ENCODE measurements around the gene PRDM15.

PRDM15 gene

DNA sequence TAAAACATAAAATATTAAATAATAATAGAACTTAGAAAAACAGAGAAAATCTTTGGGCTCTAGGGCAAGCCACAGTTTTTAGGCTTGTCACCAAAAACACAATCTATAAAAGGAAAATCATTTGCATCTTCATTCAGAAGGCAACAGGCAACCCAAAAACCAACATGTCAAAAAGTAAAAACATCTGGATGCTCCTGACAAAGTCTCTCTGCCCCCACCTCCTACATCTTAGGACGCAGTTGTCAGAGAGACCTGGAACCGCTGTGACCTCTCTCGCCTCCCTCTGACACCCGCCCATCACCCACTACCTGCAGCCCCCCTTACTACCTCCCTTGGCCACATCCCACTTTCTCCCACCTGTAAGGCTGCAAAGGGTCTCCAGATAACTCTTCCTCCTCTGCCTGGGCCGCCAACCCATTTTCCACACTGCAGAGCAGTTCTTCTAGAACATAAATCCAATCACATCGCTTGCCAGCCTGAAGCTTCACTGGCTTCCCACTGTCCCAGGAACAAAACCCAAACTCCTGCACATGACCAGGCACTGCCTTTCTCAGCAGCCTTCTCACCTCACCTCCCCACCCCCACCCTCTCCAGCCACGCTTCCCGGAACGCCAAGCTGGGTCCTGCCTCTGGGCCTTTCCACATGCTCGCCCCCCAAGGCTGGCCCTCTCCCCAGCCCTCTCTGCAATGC lies 14.7 kb downstream of the PRDM15 start:
- DNase-seq (ENCODE audit: low spot score): no peak

DNA sequence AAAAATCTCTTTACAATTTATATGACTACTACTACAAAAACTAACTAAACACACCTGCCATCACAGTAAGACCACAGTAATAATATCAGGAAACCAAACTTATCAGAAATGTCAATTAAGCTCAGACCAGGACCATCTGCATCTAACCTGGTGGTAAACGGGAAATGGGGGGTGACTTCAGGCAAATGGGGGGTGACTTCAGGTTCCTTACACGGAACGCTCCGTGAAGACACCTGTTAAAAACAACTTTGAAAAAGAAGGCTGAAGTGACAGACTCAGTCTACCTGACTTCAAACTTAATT lies 15.8 kb downstream of the PRDM15 start:
- no peak for DNase-seq (ENCODE audit: low spot score)

DNA sequence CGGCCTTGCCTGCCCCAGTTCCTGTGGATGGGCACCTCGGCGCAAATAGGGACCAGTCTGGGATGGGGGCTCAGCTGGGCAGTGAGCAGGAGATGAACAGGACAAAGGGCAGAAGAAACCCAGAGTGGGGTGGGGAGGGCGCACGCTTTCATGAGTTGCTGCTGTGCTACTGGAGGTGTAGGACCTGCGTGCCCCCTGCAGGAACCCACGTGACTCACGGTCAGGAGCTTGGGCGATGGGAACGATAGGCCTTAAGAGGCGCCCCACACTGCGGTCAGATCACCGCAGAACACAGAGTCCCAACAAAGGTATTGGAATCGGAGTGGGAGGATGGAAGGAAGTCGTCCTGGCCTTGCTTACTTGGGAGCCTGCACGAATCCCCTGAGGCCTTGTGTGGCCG lies 17.2 kb downstream of the PRDM15 start:
- DNase-seq (ENCODE audit: low spot score): no peak

DNA sequence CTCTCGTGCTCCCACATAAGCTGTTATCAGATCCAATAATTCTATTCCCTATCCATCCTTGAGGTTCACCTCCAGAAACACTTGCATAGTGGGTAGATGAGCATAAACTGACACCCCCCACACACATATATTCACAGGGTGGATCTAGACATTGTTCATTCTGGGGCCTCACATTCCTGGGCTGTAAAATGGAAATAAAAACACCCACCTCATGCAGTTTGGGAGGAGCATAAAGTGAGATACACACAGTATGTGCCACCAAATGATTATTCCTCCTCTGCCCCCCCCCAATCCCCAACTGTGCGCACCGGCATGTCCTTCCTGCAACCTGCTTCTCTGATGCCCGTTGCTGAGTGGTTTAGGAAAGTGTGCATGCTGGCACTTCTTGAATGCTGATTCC lies 17.9 kb downstream of the PRDM15 start:
- no peak for DNase-seq (ENCODE audit: low spot score)

DNA sequence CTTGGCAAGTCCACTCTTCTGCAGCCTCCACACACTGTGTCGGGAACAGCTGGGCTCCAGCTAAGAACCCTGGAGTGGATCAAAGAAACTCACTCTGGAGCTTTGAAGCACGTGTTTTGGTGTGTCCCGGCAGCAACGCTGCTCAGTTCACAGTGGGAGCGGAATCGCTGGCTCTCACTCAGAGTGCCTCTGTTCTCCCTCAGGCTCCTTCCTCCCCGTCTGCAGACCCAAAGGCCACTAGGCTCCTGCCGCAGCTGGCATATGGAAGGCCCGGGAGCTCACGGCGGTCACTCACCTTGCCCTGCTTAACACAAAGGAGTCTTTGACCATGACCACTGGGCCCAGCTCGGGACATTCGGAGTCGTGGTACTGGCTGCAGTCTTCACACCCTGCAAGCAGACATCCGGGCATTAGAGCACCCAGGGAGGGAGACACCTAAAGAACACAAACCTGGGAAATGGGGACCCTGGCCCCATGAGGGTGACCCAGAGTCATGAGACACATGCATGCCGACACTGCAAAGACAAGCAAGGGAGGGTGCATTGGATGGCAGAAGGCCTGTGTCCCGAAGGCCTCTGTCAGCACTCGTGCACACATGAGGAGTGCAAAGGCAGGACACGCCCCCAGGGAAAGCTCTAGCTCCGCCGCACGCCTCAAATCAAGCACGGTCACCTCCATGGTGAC lies 19.7 kb downstream of the PRDM15 start:
- no peak for DNase-seq (ENCODE audit: low spot score)

DNA sequence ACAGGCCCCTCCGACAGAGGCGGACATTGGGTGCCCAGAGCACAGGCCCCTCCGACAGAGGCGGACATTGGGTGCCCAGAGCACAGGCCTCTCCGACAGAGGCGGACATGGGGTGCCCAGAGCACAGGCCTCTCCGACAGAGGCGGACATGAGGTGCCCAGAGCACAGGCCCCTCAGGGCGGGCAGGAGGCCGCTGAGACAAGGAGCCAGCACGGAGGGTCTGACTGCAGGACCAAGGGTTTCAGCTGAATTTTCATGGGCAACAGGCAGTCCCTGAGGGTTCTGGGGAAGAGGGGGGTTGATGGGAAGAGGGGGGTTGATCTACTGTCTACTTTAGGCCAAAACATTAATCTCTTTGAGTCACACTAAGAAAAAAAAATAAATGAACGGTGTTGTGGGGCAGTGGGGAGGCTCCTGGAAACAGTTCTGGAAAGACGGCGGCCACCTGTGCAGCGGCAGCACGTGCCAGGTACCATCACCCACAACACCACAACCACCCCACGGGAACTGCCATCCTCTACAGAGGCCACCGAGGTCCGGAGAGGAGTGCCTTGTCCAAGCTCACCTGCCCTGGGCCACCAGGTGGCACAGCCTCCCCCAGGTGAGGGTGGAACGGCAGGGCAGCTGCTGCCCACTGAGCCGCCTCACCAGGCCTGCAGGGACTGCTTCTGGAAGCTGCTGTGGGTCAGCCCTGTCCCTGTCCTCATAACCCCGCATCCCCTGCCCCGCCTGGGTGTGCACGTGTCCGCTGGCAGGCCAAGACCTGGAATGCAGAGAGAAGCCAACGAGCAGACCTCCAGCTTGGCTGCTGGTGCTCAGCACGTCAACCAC lies 20.5 kb downstream of the PRDM15 start:
- no peak for DNase-seq (ENCODE audit: low spot score)

DNA sequence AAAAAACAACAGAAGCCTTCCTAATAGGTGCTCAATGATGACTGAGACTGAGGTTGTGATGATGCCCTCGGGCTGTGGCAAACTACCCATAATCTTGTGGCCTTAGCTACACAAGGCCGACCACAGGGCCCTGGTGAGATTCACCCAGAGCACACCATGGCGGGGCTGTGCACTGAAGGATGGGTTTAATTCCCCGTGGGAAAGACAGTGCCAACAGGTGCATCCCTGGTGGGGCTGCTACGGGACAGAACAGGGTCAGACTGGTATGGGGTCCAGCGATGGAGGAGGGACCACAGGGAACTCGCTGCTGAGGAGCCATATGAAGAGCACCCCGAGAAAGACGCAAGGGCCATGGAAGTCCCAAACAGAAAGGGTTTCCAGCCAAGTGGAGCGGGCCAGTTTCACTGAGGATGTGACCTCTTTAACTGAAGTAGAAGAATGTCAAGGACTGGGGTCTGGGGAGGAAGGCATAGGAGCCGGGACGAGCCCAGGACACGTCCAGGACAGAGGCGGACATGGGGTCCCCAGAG lies 21.3 kb downstream of the PRDM15 start:
- DNase-seq (ENCODE audit: low spot score): no peak

DNA sequence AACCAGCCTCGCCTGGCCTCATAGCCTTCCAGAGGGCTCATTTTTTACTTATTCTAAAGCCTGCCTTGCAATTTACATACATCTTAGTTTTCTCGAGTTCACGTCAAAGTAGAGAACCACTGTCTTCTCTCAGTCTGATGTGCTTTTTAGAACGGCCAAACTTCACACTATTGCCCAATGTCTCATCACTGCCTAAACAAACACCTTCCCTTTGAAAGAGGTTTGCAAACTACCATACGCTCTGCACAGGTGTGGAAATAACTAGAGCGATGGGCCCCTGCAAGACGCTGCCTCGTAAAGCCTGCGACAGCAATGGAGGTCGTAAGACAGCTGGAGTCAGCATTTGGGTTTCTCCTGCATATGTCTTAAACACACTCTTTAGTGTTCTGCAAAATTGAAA lies 22.6 kb downstream of the PRDM15 start:
- DNase-seq (ENCODE audit: low spot score): no peak

DNA sequence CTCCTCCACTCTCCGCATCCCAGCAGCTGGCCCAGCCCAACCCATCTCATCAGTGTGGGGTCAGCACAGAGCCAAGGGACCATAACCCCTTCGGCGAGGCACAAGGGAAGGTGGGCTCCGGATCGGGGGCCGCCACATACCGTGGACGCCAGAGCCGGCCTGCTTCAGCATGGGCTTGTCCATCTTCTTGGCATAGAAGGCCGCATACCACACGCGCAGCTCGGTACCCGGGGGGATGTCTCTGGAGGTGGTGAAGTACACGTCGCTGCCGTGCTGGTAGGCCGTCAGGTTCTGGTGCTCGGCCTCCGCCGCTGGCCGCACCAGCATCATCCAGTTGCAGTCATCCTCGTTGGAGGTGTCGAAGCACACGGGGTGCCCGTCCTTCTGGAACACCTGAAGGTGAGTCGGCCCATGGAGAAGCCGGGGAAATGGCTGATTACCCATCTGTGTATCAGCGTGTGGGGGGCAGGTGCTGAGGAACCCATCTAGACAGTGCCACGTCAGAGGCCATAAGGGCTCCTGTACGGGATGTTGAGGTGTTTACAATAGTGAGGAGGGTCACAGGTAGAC lies 24.6 kb downstream of the PRDM15 start:
- DNase-seq (ENCODE audit: low spot score): no peak

DNA sequence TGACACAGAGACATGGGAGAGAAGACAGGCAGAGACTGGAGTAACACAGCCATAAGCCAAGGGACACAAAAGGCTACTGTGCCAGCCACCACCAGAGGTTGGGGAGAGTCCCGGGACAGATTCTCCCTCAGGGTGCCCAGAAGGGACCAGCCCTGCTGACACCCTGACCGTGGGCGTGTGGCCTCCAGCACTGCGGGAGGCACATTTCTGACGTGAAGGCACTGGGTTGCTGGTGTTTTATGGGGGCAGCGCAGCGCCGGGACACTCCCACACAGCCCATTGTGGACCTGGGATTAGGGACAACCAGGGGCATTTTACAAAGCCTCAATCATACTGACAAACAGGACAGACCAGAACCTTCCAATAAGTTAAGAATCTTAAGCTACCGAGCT lies 26.2 kb downstream of the PRDM15 start:
- DNase-seq (ENCODE audit: low spot score): no peak

DNA sequence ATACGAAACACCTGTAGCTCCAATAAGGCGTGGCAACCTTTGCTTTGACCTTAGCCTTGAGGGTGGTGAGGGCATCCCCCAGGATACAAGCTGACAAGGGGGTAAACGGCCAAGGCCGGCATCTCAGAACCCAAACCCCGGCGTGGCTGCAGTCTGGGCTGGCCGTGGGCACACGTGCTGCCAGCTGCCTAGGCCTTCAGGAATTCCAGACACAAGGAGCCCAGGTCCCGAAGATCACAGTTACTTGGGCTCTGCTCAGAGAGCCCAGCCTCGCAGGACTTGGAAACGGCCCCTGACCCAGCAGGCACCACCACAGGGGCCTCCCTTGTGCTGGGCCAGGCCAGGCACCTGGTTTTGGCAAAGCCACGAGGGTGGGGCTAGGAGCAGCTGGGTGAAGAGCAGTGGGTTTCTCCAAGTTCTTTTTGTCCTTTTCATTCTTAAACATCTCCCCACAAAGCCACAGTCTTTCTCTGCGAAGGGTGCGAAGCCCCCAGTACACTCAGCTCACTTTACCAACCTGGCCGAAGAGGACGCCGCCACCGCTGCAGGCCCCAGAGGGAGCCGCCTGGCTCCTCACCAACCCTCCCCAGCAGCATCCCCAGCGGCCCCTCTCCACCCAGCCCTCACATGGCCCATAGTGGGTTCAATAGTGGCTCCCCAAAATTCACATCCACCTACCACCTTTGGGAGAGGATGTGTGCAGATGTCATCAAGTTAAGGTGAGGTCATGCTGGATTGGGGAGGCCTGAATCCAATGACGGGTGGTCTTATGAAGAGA lies 26.8 kb downstream of the PRDM15 start:
- no peak for DNase-seq (ENCODE audit: low spot score)

DNA sequence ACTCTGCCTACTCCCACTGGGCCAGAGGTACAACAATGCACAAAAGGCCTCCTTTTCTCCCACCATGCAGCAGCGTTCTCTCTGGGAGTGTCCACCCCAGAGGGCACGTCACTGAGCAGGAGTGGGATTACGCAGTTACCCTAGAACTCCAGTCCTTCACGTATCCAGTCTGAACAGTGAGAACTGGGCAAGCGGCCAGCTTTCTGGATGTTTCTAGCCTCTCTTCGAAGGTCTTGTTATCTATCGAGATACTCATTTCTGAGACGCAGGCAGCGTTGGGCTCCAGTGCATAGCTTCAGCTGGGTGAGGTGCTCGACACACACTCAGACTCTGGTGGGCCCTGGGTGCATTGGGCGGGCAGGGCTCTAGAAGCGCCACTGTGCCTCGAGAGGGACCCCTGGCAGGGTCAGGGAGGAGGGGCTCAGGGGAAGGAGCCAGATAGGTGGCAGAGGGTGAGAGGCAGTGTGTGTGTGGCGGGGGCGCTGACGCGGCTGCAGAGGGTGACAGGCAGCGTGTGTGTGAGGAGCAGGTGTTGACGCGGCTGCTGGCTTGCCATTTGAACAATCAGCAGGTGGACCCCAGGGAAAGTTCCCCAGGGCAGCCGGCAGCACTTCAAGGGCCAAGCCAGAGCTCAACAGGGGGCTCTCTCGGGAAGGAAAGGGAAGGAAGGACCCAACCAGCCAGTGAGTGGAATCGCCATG lies 27.9 kb downstream of the PRDM15 start:
- DNase-seq (ENCODE audit: low spot score): no peak

DNA sequence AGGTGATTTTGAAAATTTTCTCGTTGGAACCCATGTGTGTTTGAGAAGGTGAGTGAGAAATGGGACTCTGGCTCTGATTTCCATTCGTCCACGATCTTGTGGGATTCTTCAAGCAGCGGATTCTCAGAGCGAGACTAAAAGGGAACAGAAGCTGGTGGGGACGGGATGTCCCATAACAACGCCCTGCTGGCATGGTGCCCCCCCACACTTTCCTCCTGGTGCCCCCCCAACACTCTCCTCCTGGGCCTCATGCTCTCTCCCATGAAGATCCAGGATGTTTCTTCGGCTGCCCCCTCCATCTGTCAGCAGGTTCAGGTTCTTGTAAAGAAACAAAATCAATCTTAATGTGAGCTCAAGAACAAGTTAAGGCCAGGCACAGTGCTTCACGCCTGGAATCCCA lies 29.1 kb downstream of the PRDM15 start:
- no peak for DNase-seq (ENCODE audit: low spot score)

DNA sequence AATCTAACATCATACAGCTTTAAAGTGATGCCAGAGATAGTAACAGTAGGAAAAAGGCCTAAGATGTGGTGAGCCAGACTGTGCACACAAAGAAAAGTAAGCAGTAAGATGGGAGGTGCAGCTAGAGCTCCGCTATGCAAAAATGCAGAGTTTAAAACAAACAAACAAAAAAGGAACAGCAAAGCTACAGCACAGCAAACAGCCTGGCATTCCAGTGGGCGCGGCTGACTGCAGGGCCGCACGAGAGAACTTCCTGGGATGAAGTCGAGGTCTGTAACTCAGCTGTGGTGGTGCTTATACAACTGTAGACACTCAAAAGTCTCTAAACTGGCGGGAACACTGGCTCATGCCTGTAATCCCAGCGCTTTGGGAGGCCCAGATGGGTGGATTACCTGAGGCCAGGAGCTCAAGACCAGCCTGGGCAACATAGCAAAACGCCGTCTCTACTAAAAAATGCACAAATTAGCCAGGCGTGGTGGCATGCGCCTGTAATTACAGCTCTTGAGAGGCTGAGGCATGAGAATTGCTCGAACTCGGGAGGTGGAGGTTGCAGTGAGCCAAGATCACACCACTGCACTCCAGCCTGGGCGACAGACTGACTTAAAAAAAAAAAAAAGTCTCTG lies 30.1 kb downstream of the PRDM15 start:
- no peak for DNase-seq (ENCODE audit: low spot score)

DNA sequence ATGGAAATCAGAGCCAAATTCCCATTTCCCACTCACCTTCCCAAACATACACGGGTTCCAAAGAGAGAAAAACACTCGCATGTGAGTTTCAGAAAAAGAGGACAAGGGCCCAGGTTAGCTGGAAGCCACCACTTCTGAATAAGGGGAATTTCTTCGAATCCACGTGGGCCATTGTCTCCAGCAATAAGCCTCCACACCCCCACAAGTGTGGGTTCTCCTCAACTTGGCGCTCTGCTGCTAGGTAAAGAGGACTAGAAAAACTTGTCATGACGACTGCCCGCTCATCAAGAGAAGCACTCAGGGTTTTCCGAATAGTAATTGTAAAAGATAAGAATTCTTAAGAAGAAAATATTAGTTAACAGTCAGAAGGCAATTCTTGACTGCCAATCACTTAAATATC lies 30.6 kb downstream of the PRDM15 start:
- DNase-seq (ENCODE audit: low spot score): no peak

DNA sequence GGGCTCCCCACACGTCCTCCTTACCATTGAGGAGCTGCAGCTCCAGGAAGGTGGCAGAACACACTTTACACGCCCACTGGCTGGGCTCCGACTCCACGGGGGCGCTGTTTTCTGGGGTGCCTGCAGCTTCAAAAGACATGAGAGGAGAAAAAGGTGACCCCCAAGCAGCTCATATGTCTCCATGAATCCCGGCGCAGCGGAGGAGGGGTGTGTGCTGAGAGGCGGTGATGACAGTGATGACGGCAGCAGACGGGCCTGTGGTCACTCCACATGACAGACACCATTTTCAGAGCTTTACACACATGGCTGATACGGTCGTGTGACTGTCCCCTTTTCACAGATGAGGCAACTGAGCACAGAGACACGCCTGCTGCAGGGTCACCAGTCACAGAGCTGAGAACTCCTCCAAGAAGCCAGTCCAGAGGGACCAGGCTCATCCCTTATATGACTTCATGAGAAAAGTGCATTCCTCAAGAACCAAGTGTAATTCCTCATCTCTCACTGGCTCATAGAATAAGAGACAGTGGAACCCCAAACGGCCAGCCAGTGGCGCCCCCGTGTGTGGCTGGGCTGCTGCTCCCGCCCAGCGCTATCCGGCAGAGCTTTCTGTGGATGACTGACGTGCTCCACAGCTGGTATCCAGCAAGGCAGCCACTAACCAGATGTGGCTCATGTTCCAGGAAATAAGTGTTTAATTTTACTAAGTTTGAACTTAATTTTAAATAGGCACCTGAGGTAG lies 31.9 kb downstream of the PRDM15 start:
- DNase-seq (ENCODE audit: low spot score): no peak

DNA sequence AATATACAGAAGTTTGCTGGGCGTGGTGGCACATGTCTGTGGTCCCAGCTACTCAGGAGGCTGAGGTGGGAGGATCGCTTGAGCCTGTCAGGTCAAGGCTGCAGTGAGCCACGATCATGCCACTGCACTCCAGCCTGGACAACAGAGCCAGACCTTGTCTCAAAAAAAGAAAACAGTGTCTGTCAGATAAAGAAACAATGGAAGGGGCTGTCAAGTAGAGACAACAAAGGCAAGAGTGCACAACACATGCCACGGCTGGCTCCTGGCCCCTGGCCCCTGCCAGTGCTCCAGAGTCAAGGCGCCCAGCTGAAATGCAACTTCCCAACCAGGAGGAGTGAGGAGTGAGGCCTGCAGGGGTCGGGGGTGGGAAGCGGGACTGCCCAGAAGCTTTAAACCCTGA lies 32.6 kb downstream of the PRDM15 start:
- no peak for DNase-seq (ENCODE audit: low spot score)

DNA sequence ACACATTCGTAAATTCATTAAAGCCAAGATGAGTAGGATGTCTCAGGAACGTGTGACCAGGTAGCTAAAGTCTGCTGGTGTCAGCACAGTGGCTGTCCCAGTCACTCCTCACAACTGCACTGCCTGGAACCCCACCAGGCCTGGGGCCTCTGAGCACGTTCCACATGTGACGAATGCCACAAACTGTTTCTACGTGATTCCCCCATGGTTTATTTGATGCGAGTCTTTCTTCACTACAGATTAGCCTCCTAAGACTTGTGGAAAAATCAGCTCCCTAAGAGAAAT lies 33.2 kb downstream of the PRDM15 start:
- no peak for DNase-seq (ENCODE audit: low spot score)

DNA sequence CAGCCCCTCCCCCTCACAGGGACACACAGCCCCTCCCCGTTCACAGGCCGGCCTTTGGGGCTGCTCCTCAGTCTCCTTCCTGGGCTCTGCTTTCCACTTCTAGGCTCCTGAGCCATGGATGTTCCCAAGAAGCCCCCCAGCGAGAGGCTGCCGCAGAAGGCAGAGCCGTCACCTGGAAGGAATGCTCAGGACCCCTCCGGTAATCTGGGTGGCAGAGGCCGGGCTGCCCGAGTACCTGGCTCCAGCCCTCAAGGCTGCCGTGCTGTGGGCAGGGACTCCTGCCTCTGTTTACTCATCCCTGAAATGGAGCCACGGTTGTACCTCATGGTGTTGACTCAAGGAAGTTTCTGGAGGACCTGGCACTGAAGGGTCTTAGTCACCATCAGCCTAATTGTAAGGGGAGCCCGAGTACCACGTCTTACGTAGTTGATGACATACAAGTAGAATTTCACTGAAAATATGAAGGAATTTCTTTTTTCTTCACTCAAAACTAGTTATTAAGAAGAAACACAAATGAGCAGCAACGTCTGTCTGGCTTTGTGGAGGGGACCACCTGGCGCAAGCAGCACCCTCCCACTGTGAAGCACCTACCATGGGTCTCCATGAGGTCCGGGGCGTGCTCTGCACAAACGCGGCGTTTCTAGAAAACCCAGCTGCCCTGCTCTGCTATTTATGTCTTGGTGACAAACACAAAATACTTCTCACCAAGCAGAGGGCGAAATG lies 33.7 kb downstream of the PRDM15 start:
- DNase-seq (ENCODE audit: low spot score): no peak

DNA sequence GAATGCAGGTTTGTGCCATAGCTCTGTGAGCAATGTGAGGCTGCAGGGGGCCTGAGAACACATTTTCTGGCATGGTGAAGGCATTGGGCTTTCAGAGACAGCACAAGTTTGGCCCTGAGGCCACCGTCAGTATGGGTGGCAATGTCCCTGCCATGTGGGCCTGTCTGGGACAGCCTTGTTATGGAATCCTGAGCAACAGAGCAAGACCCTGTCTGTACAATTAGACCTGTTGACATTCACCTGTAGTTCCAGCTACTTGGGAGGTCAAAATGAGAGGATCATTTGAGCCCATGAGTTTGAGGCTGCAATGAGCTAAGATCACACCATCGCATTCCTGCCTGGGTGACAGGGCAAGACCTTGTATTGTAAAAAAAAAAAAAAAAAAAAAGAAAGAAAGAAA lies 35.6 kb downstream of the PRDM15 start:
- no peak for DNase-seq (ENCODE audit: low spot score)
